GM12878 (cell line): ENCODE results near the gene ALMS1.

Source experiments
- EP300 ChIP-seq, 2 experiments: fragments of 150-350 bp in 1 of 2; IDR thresholded peaks; 2 replicates each; pipeline ENCODE4 v1.6.1; 2011 to 2012; ENCODE audit warnings: low read depth in 2 of 2, low read length in 2 of 2, borderline replicate concordance in 1 of 2, improper control_type of control experiment in 1 of 2, inconsistent platforms in 1 of 2; ENCODE audit not compliant: control insufficient read depth in 1 of 2
- HDAC2 ChIP-seq: fragments of 200-600 bp; sonication (generic); IDR thresholded peaks from 2 replicates; pipeline ENCODE4 v1.6.1; 2017
- HDGF ChIP-seq: fragments of 450-650 bp; IDR thresholded peaks from 2 replicates; pipeline ENCODE4 v1.6.1; 2016; ENCODE audit warnings: antibody characterized with exemption
- POLR2A ChIP-seq: IDR thresholded peaks from 2 replicates; pipeline ENCODE4 v1.6.1; 2011; ENCODE audit warnings: low read depth, mild to moderate bottlenecking, low read length
- RCOR1 ChIP-seq: conservative IDR thresholded peaks from 2 replicates; pipeline ENCODE4 v1.6.1; 2012; ENCODE audit warnings: low read depth, low read length, improper control_type of control experiment
- RFX5 ChIP-seq: IDR thresholded peaks from 2 replicates; pipeline ENCODE4 v1.6.1; 2011; ENCODE audit warnings: low read depth, low read length, improper control_type of control experiment
- TF ChIP-seq, protein P1 (sequence below): fragments of 450-650 bp; IDR thresholded peaks from 2 replicates; pipeline ENCODE4 v1.6.1; 2018; ENCODE audit warnings: borderline replicate concordance, mild to moderate bottlenecking; ENCODE audit not compliant: partially characterized antibody
- TF ChIP-seq, protein P2 (sequence below), 3 experiments: IDR thresholded peaks in 2 of 3; conservative IDR thresholded peaks in 1 of 3; 2 replicates each; pipeline ENCODE4 v1.5.1; 2011; ENCODE audit warnings: low read depth in 3 of 3, low read length in 3 of 3, mild to moderate bottlenecking in 3 of 3, control low read depth in 2 of 3, moderate library complexity in 2 of 3, inconsistent platforms in 1 of 3, mixed read lengths in 1 of 3; ENCODE audit not compliant: control insufficient read depth in 2 of 3, insufficient read depth in 1 of 3; ENCODE audit errors: extremely low read depth in 1 of 3
- TF ChIP-seq, protein P3 (sequence below): fragments of 450-650 bp; IDR thresholded peaks from 2 replicates; pipeline ENCODE4 v1.6.1; 2014; ENCODE audit warnings: mild to moderate bottlenecking

DNA sequence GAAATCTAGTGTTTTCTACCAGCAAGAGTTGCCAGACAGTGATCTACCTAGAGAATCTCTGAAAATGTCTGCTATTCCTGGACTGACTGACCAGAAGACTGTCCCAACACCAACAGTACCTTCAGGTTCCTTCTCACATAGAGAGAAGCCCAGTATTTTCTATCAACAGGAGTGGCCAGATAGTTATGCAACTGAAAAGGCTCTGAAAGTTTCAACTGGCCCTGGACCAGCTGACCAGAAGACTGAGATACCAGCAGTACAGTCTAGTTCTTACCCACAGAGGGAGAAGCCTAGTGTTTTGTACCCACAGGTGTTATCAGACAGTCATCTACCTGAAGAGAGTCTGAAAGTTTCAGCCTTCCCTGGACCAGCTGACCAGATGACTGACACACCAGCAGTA lies 63.8 kb downstream of the ALMS1 start:
- TF ChIP-seq HDAC2: no peak
- TF ChIP-seq EP300 (IDR thresholded peaks at IDR 0.05; ENCODE audit: borderline replicate concordance in 1 of 2, control insufficient read depth in 1 of 2, low read depth in 2 of 2, low read length in 2 of 2): no peak
- TF ChIP-seq, protein P1, sequence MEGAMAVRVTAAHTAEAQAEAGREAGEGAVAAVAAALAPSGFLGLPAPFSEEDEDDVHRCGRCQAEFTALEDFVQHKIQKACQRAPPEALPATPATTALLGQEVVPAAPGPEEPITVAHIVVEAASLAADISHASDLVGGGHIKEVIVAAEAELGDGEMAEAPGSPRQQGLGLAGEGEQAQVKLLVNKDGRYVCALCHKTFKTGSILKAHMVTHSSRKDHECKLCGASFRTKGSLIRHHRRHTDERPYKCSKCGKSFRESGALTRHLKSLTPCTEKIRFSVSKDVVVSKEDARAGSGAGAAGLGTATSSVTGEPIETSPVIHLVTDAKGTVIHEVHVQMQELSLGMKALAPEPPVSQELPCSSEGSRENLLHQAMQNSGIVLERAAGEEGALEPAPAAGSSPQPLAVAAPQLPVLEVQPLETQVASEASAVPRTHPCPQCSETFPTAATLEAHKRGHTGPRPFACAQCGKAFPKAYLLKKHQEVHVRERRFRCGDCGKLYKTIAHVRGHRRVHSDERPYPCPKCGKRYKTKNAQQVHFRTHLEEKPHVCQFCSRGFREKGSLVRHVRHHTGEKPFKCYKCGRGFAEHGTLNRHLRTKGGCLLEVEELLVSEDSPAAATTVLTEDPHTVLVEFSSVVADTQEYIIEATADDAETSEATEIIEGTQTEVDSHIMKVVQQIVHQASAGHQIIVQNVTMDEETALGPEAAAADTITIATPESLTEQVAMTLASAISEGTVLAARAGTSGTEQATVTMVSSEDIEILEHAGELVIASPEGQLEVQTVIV: no peak
- TF ChIP-seq, protein P2, sequence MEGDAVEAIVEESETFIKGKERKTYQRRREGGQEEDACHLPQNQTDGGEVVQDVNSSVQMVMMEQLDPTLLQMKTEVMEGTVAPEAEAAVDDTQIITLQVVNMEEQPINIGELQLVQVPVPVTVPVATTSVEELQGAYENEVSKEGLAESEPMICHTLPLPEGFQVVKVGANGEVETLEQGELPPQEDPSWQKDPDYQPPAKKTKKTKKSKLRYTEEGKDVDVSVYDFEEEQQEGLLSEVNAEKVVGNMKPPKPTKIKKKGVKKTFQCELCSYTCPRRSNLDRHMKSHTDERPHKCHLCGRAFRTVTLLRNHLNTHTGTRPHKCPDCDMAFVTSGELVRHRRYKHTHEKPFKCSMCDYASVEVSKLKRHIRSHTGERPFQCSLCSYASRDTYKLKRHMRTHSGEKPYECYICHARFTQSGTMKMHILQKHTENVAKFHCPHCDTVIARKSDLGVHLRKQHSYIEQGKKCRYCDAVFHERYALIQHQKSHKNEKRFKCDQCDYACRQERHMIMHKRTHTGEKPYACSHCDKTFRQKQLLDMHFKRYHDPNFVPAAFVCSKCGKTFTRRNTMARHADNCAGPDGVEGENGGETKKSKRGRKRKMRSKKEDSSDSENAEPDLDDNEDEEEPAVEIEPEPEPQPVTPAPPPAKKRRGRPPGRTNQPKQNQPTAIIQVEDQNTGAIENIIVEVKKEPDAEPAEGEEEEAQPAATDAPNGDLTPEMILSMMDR (IDR thresholded peaks at IDR 0.05 in 2 of 3, conservative IDR thresholded peaks at IDR 0.05 in 1 of 3; ENCODE audit: control insufficient read depth in 2 of 3, extremely low read depth in 1 of 3, insufficient read depth in 1 of 3, low read depth in 3 of 3, low read length in 3 of 3): no peak
- no peak for TF ChIP-seq POLR2A
- no peak for TF ChIP-seq RFX5
- TF ChIP-seq, protein P3, sequence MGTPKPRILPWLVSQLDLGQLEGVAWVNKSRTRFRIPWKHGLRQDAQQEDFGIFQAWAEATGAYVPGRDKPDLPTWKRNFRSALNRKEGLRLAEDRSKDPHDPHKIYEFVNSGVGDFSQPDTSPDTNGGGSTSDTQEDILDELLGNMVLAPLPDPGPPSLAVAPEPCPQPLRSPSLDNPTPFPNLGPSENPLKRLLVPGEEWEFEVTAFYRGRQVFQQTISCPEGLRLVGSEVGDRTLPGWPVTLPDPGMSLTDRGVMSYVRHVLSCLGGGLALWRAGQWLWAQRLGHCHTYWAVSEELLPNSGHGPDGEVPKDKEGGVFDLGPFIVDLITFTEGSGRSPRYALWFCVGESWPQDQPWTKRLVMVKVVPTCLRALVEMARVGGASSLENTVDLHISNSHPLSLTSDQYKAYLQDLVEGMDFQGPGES: no peak
- no peak for TF ChIP-seq HDGF
- TF ChIP-seq RCOR1: no peak
